Measurements from ENCODE around the gene CLEC2L.

The CLEC2L gene

GRCh38 chr7:139568346-139568675 lies 44.8 kb downstream of the CLEC2L start:
- no peak overlapping the region for H3K4me3 ChIP-seq (replicated peaks in 1 of 2; ENCODE audit: low read depth in 2 of 2, low read length in 2 of 2)
- DNase-seq (ENCODE audit: low read depth in 2 of 2): no peak
- TF ChIP-seq, protein P1, sequence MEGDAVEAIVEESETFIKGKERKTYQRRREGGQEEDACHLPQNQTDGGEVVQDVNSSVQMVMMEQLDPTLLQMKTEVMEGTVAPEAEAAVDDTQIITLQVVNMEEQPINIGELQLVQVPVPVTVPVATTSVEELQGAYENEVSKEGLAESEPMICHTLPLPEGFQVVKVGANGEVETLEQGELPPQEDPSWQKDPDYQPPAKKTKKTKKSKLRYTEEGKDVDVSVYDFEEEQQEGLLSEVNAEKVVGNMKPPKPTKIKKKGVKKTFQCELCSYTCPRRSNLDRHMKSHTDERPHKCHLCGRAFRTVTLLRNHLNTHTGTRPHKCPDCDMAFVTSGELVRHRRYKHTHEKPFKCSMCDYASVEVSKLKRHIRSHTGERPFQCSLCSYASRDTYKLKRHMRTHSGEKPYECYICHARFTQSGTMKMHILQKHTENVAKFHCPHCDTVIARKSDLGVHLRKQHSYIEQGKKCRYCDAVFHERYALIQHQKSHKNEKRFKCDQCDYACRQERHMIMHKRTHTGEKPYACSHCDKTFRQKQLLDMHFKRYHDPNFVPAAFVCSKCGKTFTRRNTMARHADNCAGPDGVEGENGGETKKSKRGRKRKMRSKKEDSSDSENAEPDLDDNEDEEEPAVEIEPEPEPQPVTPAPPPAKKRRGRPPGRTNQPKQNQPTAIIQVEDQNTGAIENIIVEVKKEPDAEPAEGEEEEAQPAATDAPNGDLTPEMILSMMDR (IDR thresholded peaks at IDR 0.05; ENCODE audit: low read depth, low read length): no peak

GRCh38 chr7:139568813-139569490 lies 45.5 kb downstream of the CLEC2L start:
- H3K4me3 ChIP-seq (replicated peaks in 1 of 2; ENCODE audit: low read depth in 2 of 2, low read length in 2 of 2): no peak overlapping the region
- TF ChIP-seq, protein P1 (IDR thresholded peaks at IDR 0.05; ENCODE audit: low read depth, low read length): no peak
- no peak for DNase-seq (ENCODE audit: low read depth in 2 of 2)

GRCh38 chr7:139570119-139570518 lies 46.6 kb downstream of the CLEC2L start:
- TF ChIP-seq, protein P1 (IDR thresholded peaks at IDR 0.05; ENCODE audit: low read depth, low read length): no peak
- H3K4me3 ChIP-seq (replicated peaks in 1 of 2; ENCODE audit: low read depth in 2 of 2, low read length in 2 of 2): no peak overlapping the region
- no peak for DNase-seq (ENCODE audit: low read depth in 2 of 2)

DNA sequence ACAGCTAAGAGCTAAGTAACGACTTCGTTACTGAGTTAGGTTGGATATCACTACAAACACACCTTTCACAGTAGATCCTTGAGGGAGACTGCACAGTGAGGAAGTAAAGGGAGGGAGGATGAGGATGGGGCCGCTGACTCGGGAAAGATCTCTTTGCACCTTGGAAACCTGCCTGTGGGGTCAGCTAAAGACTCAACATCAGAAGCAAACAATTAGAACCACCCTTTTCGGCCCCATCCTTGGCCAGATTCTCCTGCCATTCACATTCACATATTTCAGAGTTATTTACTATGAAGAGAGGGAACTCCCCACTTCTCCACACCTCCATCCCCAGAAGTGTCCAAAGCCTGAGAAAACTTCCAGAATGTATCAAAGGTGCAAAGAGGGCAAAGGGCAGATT lies 47.1 kb downstream of the CLEC2L start:
- no peak for DNase-seq (ENCODE audit: low read depth in 2 of 2)
- H3K4me3 ChIP-seq (replicated peaks in 1 of 2; ENCODE audit: low read depth in 2 of 2, low read length in 2 of 2): no peak overlapping the region
- TF ChIP-seq, protein P1 (IDR thresholded peaks at IDR 0.05; ENCODE audit: low read depth, low read length): no peak

GRCh38 chr7:139571190-139571589 lies 47.7 kb downstream of the CLEC2L start:
- DNase-seq (ENCODE audit: low read depth in 2 of 2): no peak
- no peak overlapping the region for H3K4me3 ChIP-seq (replicated peaks in 1 of 2; ENCODE audit: low read depth in 2 of 2, low read length in 2 of 2)
- TF ChIP-seq, protein P1 (IDR thresholded peaks at IDR 0.05; ENCODE audit: low read depth, low read length): no peak

DNA sequence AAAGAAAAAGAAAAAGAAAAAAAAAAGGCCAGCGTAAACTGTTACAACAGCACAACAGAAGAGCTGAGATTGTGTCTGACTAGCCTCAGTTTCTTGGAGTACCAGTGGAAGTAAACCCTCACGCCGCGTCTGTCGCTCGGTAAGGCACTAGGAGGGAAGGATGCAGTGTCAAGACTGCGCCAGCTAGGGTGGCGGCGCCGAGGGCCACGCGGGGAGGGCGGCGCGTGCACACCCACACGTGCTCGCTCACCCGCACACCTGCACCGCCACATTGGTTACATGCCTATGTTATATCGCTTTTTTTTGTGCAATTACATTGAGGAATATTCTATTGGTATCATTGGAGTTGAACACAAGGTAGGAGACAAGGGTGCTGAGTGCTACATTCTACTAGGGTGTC lies 48.2 kb downstream of the CLEC2L start:
- DNase-seq (ENCODE audit: low read depth in 2 of 2): no peak
- H3K4me3 ChIP-seq (replicated peaks in 1 of 2; ENCODE audit: low read depth in 2 of 2, low read length in 2 of 2): no peak overlapping the region
- TF ChIP-seq, protein P1 (IDR thresholded peaks at IDR 0.05; ENCODE audit: low read depth, low read length): no peak

- no peak for DNase-seq (ENCODE audit: low read depth in 2 of 2)
- H3K4me3 ChIP-seq (replicated peaks in 1 of 2; ENCODE audit: low read depth in 2 of 2, low read length in 2 of 2): no peak overlapping the region
- TF ChIP-seq, protein P1 (IDR thresholded peaks at IDR 0.05; ENCODE audit: low read depth, low read length): no peak
Observed at GRCh38 chr7:139572071-139572470, 48.6 kb downstream of the CLEC2L start.
